Breast epithelium (tissue), 4 donors: ENCODE data around the gene CD44. TPM values are rescaled to one million over a fixed set of nuclear protein-coding genes. Genes with fewer than 3 reads are reported as not detected.
"Not testable (repeated sequence)": the region's sequence is repeated elsewhere in the genome, so short reads cannot be mapped to it uniquely, and the experiment has no call there.

Experiments used
- DNase-seq, 2 donors: peaks; one replicate each; pipeline ENCODE4 v3.0.0-alpha.2; 2019; ENCODE audit warnings: low spot score in 2 of 2
- H3K27ac ChIP-seq, 2 donors: fragments of 200-600 bp; sonication (generic) in 1 of 2; one replicate each; pipeline ENCODE4 v1.5.1; 2016 to 2019; ENCODE audit warnings: mild to moderate bottlenecking in 1 of 2
- H3K27me3 ChIP-seq, 2 donors: fragments of 200-600 bp; sonication (generic) in 1 of 2; one replicate each; pipeline versions ENCODE4 v1.5.1 to v1.6.0; 2017 to 2019; ENCODE audit warnings: control low read depth in 1 of 2, mild to moderate bottlenecking in 1 of 2
- H3K36me3 ChIP-seq: fragments of 200-600 bp; one replicate; pipeline ENCODE4 v1.5.1; 2019
- H3K4me1 ChIP-seq, 2 donors: fragments of 200-600 bp; sonication (generic); one replicate each; pipeline ENCODE4 v1.5.1; 2016 to 2019; ENCODE audit warnings: control low read depth in 1 of 2
- H3K4me3 ChIP-seq, 3 donors: fragments of 200-600 bp; sonication (generic); 1 replicate in 2 of 3; 2 replicates in 1 of 3; pipeline ENCODE4 v1.5.1; 2016 to 2019; ENCODE audit warnings: mild to moderate bottlenecking in 3 of 3, moderate library complexity in 2 of 3
- H3K9me3 ChIP-seq, 2 donors: fragments of 200-600 bp; sonication (generic) in 1 of 2; one replicate each; pipeline ENCODE4 v1.5.1; 2016 to 2019; ENCODE audit warnings: control low read depth in 1 of 2
- CTCF ChIP-seq, 3 donors: fragments of 450-650 bp; IDR thresholded peaks; one replicate each; pipeline ENCODE4 v1.5.1; 2016 to 2017; ENCODE audit warnings: antibody characterized with exemption in 3 of 3, mild to moderate bottlenecking in 3 of 3, moderate library complexity in 3 of 3
- POLR2A ChIP-seq: fragments of 450-650 bp; IDR thresholded peaks from one replicate; pipeline ENCODE4 v1.6.1; 2016; ENCODE audit warnings: antibody characterized with exemption, mild to moderate bottlenecking, moderate library complexity
- POLR2AphosphoS5 ChIP-seq, 3 donors: sonication (generic); formaldehyde crosslinking; IDR thresholded peaks; one replicate each; pipeline ENCODE4 v1.6.1; 2017; ENCODE audit warnings: antibody characterized with exemption in 3 of 3
- intact Hi-C: fragments of 100-400 bp; cut with DNase I; formaldehyde crosslinking; loops from one replicate; pipeline ENCODE4 v1.15.1; 2023; ENCODE audit warnings: low total_unique reads
- total RNA-seq, 3 donors: library from RNA; depleted of rRNA; stranded (reverse); fragments of >200 nt; gene quantifications; one replicate each; pipeline ENCODE4 v1.1.0, GENCODE V29; 2016

CD44 gene
- total RNA-seq, 3 donors from 2014 or later = 255 to 348 (median 269) TPM

- Histone ChIP-seq H3K36me3 (no peaks in the 10 kb centered on the region), H3K27me3 (no peaks in the 10 kb centered on the region), H3K27ac (no peak overlapping the region), H3K4me3 (no peak overlapping the region), H3K9me3 (no peaks in the 10 kb centered on the region), H3K4me1 (peaks cover 0 to 14% of the 10 kb centered on the region in 2 donors)
- intact Hi-C loops = loop anchor here (5.0 kb wide), 1 partner anchor 76 kb away; no protein-coding TSS in a partner anchor
- no peak for DNase-seq
- TF ChIP-seq POLR2AphosphoS5 (IDR thresholded peaks at IDR 0.05) = no peak
- no peak for TF ChIP-seq CTCF (IDR thresholded peaks at IDR 0.05)
- no peak for TF ChIP-seq POLR2A
Measured at GRCh38 chr11:35107861-35108260, 31.1 kb upstream of the CD44 start.

- H3K27me3 ChIP-seq, H3K9me3 ChIP-seq, H3K4me3 ChIP-seq, H3K36me3 ChIP-seq, DNase-seq, H3K27ac ChIP-seq: not testable (repeated sequence)
- intact Hi-C loops = loop anchor here (5.0 kb wide), 1 partner anchor 76 kb away; no protein-coding TSS in a partner anchor
- H3K4me1 ChIP-seq = peaks cover 0 to 14% of the 10 kb centered on the region in 2 donors
Measured at GRCh38 chr11:35108336-35108735, 30.6 kb upstream of the CD44 start.

- no peak for TF ChIP-seq POLR2AphosphoS5 (IDR thresholded peaks at IDR 0.05)
- TF ChIP-seq POLR2A = no peak
- TF ChIP-seq CTCF (IDR thresholded peaks at IDR 0.05) = no peak
- Histone ChIP-seq H3K9me3 (no peaks in the 10 kb centered on the region), H3K36me3 (no peaks in the 10 kb centered on the region), H3K27me3 (no peaks in the 10 kb centered on the region), H3K4me3 (no peak overlapping the region), H3K4me1 (peaks cover 0 to 14% of the 10 kb centered on the region in 2 donors), H3K27ac (no peak overlapping the region)
- DNase-seq = no peak
- intact Hi-C loops = loop anchor here (5.0 kb wide), 1 partner anchor 77 kb away; no protein-coding TSS in a partner anchor
Measured at GRCh38 chr11:35109041-35109440, 29.9 kb upstream of the CD44 start.

- H3K27ac ChIP-seq = no peak overlapping the region
- no peak for TF ChIP-seq CTCF (IDR thresholded peaks at IDR 0.05)
- no peak for TF ChIP-seq POLR2AphosphoS5 (IDR thresholded peaks at IDR 0.05)
- TF ChIP-seq POLR2A = no peak
- no peak overlapping the region for H3K4me3 ChIP-seq
- H3K4me1 ChIP-seq = peaks cover 0 to 14% of the 10 kb centered on the region in 2 donors
- no peaks in the 10 kb centered on the region for H3K36me3 ChIP-seq
- no peaks in the 10 kb centered on the region for H3K27me3 ChIP-seq
- DNase-seq = no peak
- H3K9me3 ChIP-seq = no peaks in the 10 kb centered on the region
- intact Hi-C loops = loop anchor here (5.0 kb wide), 1 partner anchor 78 kb away; no protein-coding TSS in a partner anchor
Measured at GRCh38 chr11:35109827-35110226, 29.1 kb upstream of the CD44 start.

- intact Hi-C loops = no loop called here
- H3K4me1 ChIP-seq = peaks cover 0 to 14% of the 10 kb centered on the region in 2 donors
- H3K27ac ChIP-seq = peak overlapping the region; percentile 79 to 83
- no peaks in the 10 kb centered on the region for H3K27me3 ChIP-seq
- TF ChIP-seq CTCF (IDR thresholded peaks at IDR 0.05) (no peak), POLR2A (no peak), POLR2AphosphoS5 (IDR thresholded peaks at IDR 0.05) (no peak)
- H3K9me3 ChIP-seq = no peaks in the 10 kb centered on the region
- H3K4me3 ChIP-seq = no peak overlapping the region
- DNase-seq = peak in 1 of 2 donors; percentile 57
- no peaks in the 10 kb centered on the region for H3K36me3 ChIP-seq
Measured at GRCh38 chr11:35111161-35112055, 27.6 kb upstream of the CD44 start.
